Spleen (tissue), 11 donors: ENCODE data around the gene DST. TPM values are rescaled to one million over a fixed set of nuclear protein-coding genes. Genes with fewer than 3 reads are reported as not detected.

Source experiments
- DNase-seq: peaks from one replicate; pipeline ENCODE4 v3.0.0-alpha.2; 2020
- H3K27ac ChIP-seq, 8 donors: fragments of 200-600 bp; sonication (generic) in 7 of 8; 1 replicate in 4 of 8; 2 replicates in 4 of 8; pipeline versions ENCODE4 v1.5.0 to v1.8.0; 2016 to 2021; ENCODE audit warnings: inconsistent platforms in 4 of 8, mild to moderate bottlenecking in 4 of 8, moderate library complexity in 1 of 8
- H3K27me3 ChIP-seq, 7 donors: fragments of 200-600 bp; sonication (generic) in 6 of 7; replicated peaks in 1 of 7; 1 replicate in 4 of 7; 2 replicates in 3 of 7; pipeline versions ENCODE4 v1.5.0 to v1.8.0; 2016 to 2021; ENCODE audit warnings: inconsistent platforms in 3 of 7, mild to moderate bottlenecking in 1 of 7
- H3K36me3 ChIP-seq, 6 donors: fragments of 200-600 bp; sonication (generic) in 5 of 6; 1 replicate in 4 of 6; 2 replicates in 2 of 6; pipeline versions ENCODE4 v1.5.0 to v1.8.0; 2016 to 2021; ENCODE audit warnings: inconsistent platforms in 2 of 6
- H3K4me1 ChIP-seq, 6 donors: fragments of 200-600 bp; sonication (generic) in 5 of 6; 1 replicate in 3 of 6; 2 replicates in 3 of 6; pipeline versions ENCODE4 v1.5.0 to v1.8.0; 2016 to 2021; ENCODE audit warnings: inconsistent platforms in 3 of 6
- H3K4me3 ChIP-seq, 8 donors: fragments of 200-600 bp; sonication (generic) in 7 of 8; 1 replicate in 4 of 8; 2 replicates in 4 of 8; pipeline versions ENCODE4 v1.5.0 to v1.8.0; 2016 to 2021; ENCODE audit warnings: inconsistent platforms in 4 of 8, mild to moderate bottlenecking in 4 of 8, moderate library complexity in 2 of 8
- H3K9me3 ChIP-seq, 8 donors: fragments of 200-600 bp; sonication (generic) in 7 of 8; 1 replicate in 4 of 8; 2 replicates in 4 of 8; pipeline versions ENCODE4 v1.5.0 to v1.8.0; 2016 to 2021; ENCODE audit warnings: inconsistent platforms in 4 of 8
- POLR2A ChIP-seq, 3 donors: fragments of 450-650 bp; IDR thresholded peaks; one replicate each; pipeline ENCODE4 v1.5.1; 2017; ENCODE audit warnings: antibody characterized with exemption in 3 of 3, mild to moderate bottlenecking in 1 of 3
- POLR2AphosphoS5 ChIP-seq, 3 donors: sonication (generic); formaldehyde crosslinking; IDR thresholded peaks; one replicate each; pipeline ENCODE4 v1.5.1; 2017; ENCODE audit warnings: antibody characterized with exemption in 3 of 3
- WGBS, 5 donors: extraction: QIAGEN DNeasy Blood & Tissue Kit in 3 of 5; methylation state at CpG; one replicate each; pipeline versions ENCODE4 v1.1.5 to v1.1.7; 2013 to 2018; 5-methylcytosine and 5-hydroxymethylcytosine counted together
- intact Hi-C: fragments of 100-400 bp; cut with DNase I; formaldehyde crosslinking; loops from one replicate; pipeline ENCODE4 v1.15.0; 2023; ENCODE audit warnings: low total_unique reads
- polyA plus RNA-seq, 3 donors: library from polyadenylated mRNA; stranded (reverse); fragments of 200-250 nt; gene quantifications; one replicate each; pipeline ENCODE4 v1.2.1, GENCODE V29; 2013
- total RNA-seq, 7 donors: library from RNA; depleted of rRNA in 3 of 7; stranded (reverse); fragments of >200 nt in 3 of 7; fragmentation: NEBNext Ultra II Directional in 4 of 7; extraction: Animal tissue kit (Norgen Biotek cat#: 25700) in 4 of 7; gene quantifications; one replicate each; pipeline versions ENCODE4 v1.1.0 to v1.2.1, GENCODE V29; 2016 to 2021
- TF ChIP-seq, protein P1 (sequence below), 11 experiments: fragments of 200-600 bp in 7 of 11; fragments of 450-650 bp in 4 of 11; sonication (generic) in 4 of 11; IDR thresholded peaks in 8 of 11; conservative IDR thresholded peaks in 3 of 11; 1 replicate in 7 of 11; 2 replicates in 4 of 11; pipeline versions ENCODE4 v1.4.0 to v1.8.0; 2016 to 2021; ENCODE audit warnings: antibody characterized with exemption in 11 of 11, inconsistent platforms in 4 of 11, mild to moderate bottlenecking in 1 of 11
- donor health status: healthy with polysubstance abuse.
- donor health status: DM: no; HTN: no; CAD: no; lungs with moderate emphysema.
- donor health status: DM: no; HTN: no; CAD: no.
- donor health status: Bipolar disorder and iron deficiency.
- donor health status: healthy.
- donor health status: DM: no; HTN: no; CAD: no.
- donor health status: DM: yes; HTN: yes; CAD: no.

The DST gene
- total and polyA plus RNA-seq, 10 donors, result 16.5 to 236 (median 156) TPM

DNA sequence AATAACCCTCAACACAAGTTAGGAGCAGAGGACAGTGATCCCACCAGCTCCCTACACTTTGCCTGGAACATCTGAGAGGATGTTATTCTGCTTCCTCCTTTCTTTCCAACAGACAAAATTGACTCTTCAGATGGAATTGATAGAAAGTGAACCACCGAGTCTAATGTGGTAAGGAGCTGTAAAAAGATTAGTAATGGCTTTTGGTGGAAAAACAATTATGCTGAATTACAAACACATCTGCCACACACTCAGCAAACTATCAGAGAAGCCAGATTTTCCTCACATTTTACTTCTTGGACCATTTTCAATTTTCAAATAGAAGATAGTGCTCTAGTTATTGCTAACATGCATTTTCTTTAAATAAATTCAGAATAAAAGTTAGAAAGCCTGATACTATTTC is 223.5 kb downstream of the DST start:
- Histone ChIP-seq H3K27me3 (no peaks in the 10 kb centered on the region), H3K36me3 (no peaks in the 10 kb centered on the region), H3K9me3 (no peaks in the 10 kb centered on the region), H3K27ac (no peak overlapping the region), H3K4me1 (peaks cover 0 to under 1% (median 0%) of the 10 kb centered on the region in 6 donors), H3K4me3 (no peak overlapping the region)
- 61 to 78% (median 68%) methylated on average over 1 of the region's 1 CpG for WGBS, 5 donors
- DNase-seq, result no peak
- intact Hi-C loops, result no loop called here
- TF ChIP-seq POLR2AphosphoS5 (IDR thresholded peaks at IDR 0.05) (no peak), POLR2A (IDR thresholded peaks at IDR 0.05) (no peak)
- TF ChIP-seq, protein P1, sequence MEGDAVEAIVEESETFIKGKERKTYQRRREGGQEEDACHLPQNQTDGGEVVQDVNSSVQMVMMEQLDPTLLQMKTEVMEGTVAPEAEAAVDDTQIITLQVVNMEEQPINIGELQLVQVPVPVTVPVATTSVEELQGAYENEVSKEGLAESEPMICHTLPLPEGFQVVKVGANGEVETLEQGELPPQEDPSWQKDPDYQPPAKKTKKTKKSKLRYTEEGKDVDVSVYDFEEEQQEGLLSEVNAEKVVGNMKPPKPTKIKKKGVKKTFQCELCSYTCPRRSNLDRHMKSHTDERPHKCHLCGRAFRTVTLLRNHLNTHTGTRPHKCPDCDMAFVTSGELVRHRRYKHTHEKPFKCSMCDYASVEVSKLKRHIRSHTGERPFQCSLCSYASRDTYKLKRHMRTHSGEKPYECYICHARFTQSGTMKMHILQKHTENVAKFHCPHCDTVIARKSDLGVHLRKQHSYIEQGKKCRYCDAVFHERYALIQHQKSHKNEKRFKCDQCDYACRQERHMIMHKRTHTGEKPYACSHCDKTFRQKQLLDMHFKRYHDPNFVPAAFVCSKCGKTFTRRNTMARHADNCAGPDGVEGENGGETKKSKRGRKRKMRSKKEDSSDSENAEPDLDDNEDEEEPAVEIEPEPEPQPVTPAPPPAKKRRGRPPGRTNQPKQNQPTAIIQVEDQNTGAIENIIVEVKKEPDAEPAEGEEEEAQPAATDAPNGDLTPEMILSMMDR (IDR thresholded peaks at IDR 0.05 in 8 of 11, conservative IDR thresholded peaks at IDR 0.05 in 3 of 11), result no peak

DNA sequence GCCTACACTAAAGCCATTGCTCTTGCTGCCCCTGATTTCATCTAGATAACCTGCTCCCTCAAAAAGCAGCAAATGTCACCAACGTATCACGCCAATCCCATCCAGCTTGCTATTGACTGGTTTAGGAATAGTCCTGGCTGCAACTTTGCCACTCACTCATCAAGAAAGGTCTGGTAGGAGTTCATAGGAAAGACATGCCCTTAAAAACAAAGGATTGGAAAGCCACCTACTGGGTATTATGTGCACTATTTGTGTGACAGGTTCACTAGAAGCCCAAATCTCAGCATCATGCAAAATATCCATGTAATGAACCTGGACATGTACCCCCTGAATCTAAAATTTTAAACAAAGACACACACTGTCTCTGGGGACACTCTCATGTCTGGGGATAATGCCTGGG is 224.9 kb downstream of the DST start:
- H3K9me3 ChIP-seq, result no peaks in the 10 kb centered on the region
- TF ChIP-seq, protein P1 (IDR thresholded peaks at IDR 0.05 in 8 of 11, conservative IDR thresholded peaks at IDR 0.05 in 3 of 11), result no peak
- TF ChIP-seq POLR2AphosphoS5 (IDR thresholded peaks at IDR 0.05) (no peak), POLR2A (IDR thresholded peaks at IDR 0.05) (no peak)
- no peaks in the 10 kb centered on the region for H3K27me3 ChIP-seq
- no peak for DNase-seq
- no peak overlapping the region for H3K27ac ChIP-seq
- 91 to 100% (median 96%) methylated on average over 2 of the region's 2 CpGs for WGBS, 5 donors
- no peaks in the 10 kb centered on the region for H3K4me1 ChIP-seq
- no peaks in the 10 kb centered on the region for H3K36me3 ChIP-seq
- no peak overlapping the region for H3K4me3 ChIP-seq
- intact Hi-C loops, result no loop called here

DNA sequence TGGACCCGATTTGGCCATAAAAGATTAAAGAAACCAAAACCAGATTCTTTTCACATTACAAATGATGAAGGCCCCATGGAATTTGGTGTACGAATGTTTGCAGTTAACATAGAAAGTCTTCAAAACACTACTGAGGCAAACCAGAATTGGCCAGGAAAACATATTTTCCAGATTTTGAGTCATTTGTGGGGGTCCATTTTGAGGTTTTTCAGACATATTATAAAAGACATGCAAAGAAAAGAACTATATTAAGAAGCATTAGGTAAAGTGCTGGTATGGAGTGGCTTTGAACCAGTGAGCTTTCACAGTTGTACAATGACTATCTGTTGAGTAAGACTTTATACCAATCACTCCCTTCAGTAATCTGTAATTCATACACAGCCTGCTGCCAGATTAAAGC is 226.4 kb downstream of the DST start:
- Histone ChIP-seq H3K9me3 (no peaks in the 10 kb centered on the region), H3K4me1 (no peaks in the 10 kb centered on the region), H3K4me3 (no peak overlapping the region), H3K36me3 (no peaks in the 10 kb centered on the region), H3K27ac (no peak overlapping the region), H3K27me3 (no peaks in the 10 kb centered on the region)
- intact Hi-C loops, result no loop called here
- WGBS, 5 donors, result 84 to 96% (median 92%) methylated on average over 2 of the region's 2 CpGs
- DNase-seq, result no peak
- TF ChIP-seq POLR2AphosphoS5 (IDR thresholded peaks at IDR 0.05) (no peak), POLR2A (IDR thresholded peaks at IDR 0.05) (no peak)
- TF ChIP-seq, protein P1 (IDR thresholded peaks at IDR 0.05 in 8 of 11, conservative IDR thresholded peaks at IDR 0.05 in 3 of 11), result no peak

- no peaks in the 10 kb centered on the region for H3K9me3 ChIP-seq
- TF ChIP-seq, protein P1 (IDR thresholded peaks at IDR 0.05 in 8 of 11, conservative IDR thresholded peaks at IDR 0.05 in 3 of 11), result no peak
- no peak for TF ChIP-seq POLR2AphosphoS5 (IDR thresholded peaks at IDR 0.05)
- no peak for TF ChIP-seq POLR2A (IDR thresholded peaks at IDR 0.05)
- H3K4me1 ChIP-seq, result no peaks in the 10 kb centered on the region
- intact Hi-C loops, result no loop called here
- no peak overlapping the region for H3K4me3 ChIP-seq
- no peak overlapping the region for H3K27ac ChIP-seq
- H3K36me3 ChIP-seq, result no peaks in the 10 kb centered on the region
- DNase-seq, result no peak
- H3K27me3 ChIP-seq, result no peaks in the 10 kb centered on the region
These were observed 233.7 kb downstream of the DST start for GRCh38 chr6:56408976-56409375.
